KG1 (cell line): ENCODE results near the gene PIP4K2C.

Experiments
- DNase-seq: peaks from one replicate; lab custom pipeline; 2025; lab: John Stamatoyannopoulos, UW

Gene PIP4K2C

DNA sequence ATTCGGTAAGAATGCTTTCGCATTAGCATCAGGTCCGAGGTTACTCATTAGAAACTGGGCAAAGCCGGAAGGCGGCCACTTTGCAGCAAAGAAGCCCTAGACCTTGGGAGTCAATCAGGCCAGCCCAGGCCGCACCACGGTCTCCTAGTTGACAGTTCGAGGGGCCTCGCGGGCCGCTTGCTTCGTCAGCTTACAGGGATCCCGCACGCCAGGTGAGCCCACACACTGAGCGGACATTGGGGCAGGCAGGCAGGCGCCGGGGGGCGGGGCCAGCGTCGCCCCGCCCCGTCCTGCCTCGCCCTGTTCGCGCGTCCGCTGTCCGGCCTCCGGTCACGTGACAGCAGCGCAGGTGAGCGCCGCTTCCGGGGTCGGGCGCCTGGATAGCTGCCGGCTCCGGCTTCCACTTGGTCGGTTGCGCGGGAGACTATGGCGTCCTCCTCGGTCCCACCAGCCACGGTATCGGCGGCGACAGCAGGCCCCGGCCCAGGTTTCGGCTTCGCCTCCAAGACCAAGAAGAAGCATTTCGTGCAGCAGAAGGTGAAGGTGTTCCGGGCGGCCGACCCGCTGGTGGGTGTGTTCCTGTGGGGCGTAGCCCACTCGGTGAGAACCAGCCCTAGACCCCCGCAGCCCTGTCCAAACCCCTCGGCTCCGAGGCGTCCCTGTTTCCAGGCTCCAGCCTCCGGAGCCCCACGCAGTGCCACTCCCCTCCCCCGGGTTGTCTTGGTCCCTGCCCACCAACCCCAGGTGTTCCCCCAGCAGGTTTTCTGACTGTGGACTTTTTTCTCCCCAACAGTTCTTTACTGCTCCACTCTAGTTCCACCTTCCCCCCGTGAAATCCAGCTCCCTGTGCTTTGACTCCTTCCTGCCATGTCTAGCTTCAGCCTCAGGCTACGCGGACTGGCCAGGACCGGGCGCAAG, at the start of gene PIP4K2C:
Gene PIP4K2C (plus strand): TSS at position 329 of the 918 bp plus-strand sequence. CDS start 98 bp downstream, at position 427.
- no peak for DNase-seq

DNA sequence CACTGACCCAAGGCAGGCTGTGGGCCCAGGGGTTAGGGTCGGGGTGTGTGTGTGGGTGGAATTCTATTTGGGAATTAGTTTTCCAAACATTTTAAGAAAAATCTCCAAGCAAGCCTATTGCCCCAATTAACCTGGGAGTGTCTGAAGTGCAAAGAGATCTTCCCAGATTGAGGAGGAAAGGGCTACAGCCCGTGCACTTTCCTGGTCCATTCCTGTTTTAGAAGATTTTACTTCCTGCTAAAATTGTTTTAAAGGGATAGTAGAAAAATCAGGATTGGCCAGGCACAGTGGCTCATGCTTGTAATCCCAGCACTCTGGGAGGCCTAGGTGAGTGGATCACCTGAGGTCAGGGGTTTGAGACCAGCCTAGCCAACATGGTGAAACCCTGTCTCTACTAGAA, 49.3 kb upstream of the PIP4K2C start:
- no peak for DNase-seq

DNA sequence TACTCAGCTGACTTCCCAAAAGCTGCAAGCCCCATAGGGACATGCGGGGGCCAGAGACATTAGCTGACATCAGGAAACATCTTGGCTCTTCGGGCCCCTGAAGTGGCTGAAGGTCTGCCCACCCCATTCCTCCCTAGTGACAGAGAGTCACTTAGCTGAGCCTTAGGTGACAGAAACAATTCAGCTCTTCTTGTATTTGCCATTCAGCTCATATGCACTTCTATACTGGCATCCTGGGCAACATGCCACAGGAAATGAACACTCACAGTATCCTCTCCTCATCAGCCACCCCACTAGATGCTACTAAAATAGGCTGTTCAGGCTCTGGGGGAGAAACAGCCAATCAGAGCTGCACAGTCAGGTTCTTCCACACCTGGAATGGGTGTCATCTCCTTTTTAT, 47.4 kb upstream of the PIP4K2C start:
- no peak for DNase-seq

DNA sequence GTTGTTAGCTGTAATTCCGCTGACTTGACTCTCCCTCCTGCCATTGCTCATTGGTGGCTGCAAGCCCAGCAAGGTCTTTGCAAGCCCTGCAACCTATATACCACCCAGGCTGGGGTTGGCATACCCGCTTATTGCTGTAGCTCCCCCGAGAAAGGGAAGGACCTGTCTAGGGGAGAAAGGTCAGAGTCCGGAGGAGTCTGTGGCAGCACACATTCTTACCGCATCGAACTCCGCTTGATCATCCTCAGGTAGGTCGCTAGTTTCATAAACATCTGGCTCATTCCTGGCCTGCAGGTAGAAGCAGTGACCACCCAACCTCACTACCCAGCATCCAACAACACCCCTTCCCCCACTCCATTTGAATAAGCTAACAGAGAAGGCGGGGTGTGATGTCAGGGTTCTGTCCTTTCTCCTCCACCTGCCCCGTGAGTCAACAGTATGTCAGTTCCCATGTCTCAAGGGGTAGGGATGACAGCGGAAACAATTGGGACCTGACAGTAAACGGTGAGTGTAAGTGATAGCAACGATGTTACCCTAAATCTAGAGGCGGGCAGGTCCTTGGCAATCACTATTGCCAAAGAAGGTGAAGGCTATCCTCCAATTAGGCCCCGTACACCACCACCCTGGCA, 45.1 kb upstream of the PIP4K2C start:
- no peak for DNase-seq

DNA sequence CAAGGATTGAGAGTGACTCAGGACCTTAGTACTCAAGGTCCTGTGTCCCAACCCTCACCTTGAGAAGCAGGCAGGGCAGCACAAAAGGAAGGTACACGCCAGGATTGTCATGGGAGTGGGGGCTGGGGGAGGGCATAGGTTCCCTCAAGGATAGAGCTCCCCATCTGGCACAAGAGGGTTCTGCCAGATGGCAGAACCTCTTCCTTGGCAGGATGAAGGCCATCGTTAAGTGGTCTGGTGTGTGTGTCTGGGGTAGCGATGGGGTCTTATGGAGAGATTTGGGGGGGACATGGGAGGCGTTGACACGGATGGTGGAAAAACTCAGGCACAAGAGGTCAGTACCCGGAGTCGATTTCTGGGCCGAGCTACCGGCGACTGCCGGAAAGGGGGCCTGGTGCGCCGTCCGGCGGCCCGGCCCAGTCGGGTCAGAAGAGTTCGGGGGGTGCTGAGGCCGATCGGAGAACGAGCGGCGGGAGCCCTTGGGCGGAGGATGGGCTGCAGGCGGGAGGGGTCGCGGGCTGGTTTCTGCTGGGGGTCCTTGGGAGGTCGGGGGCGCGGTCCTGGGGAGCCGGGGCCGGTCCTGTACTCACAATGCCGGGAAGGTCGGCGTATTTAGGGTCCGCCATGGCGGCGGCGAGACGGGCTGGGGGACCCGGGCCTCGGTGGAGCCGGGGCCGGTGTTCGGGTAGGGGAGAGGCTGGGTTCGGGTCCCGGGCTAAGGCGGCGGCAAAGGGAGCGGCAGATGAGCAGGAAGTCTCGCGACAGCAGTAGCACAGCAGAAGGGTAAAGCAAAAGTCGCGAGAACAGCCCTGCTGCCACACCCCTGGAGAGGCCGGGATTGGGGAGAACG, 44.3 kb upstream of the PIP4K2C start, which contains the start of gene DCTN2:
Gene DCTN2 (minus strand): TSS at position 755 of the 850 bp plus-strand sequence. CDS start 129 bp downstream, at position 626.
- no peak for DNase-seq

DNA sequence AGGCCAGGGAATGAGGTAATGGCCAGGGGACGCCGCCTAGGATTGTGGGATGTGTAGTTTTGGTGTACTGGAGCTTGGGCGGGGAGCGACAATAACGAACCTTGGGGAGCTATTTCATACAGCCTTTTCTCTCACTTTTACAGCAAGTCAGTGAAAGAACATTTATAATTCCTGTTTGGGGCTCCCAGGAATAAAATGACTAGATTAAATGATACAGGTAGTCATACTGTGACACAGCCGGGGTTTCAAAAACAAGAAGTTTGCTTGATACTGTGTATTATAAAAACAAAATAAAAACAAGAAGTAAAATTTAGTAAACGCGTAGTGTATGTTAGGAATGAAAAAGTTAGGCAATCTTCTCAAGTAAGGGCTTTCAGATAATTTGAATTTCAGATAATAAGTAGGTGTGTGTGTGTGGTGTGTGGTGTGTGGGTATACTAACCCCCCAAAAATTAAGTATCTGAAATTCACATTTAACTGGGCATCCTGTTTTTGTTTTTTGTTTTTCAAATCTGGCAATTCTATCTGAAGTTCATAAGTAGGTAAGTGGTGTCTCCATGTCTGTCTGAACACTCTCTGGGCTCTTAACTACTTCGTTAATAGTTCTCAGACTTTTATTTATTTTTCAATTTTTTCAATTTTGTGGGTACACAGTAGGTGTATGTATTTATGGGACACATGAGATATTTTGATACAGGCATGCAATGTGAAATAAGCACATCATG, 43.5 kb upstream of the PIP4K2C start:
- DNase-seq, result peak; percentile 54

DNA sequence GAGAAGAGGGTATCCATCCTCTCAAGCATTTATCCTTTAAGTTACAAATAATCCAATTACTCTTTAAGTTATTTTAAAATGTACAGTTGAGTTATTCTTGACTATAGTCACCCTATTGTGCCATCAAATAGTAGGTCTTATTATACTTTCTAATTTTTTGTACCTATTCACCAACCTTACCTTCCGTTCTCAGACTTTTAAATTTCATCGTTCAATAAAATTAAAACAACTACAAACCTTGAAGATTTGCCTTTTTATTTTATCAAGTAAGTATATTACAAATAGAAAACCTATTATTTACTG, 43.0 kb upstream of the PIP4K2C start:
- DNase-seq, result no peak

DNA sequence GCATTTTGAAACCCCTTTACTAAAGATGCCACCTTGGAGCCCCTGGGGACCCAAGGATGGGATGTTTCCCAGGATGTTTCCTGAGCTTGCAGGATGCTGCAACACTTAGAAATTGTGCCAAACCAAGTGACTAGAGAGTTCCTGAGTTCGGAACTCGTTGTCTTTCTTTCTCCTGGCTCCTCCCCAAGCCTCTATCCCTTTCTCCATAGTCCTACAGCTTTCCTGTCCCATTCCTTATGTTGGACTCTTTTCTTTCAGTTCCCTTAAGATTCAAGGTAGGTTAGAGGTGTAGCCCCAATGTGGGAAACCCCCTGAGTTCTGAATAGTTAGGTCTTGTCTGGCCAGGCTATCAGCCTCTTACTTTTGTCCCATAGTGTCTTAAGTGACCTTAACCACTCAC, 42.5 kb upstream of the PIP4K2C start:
- no peak for DNase-seq

DNA sequence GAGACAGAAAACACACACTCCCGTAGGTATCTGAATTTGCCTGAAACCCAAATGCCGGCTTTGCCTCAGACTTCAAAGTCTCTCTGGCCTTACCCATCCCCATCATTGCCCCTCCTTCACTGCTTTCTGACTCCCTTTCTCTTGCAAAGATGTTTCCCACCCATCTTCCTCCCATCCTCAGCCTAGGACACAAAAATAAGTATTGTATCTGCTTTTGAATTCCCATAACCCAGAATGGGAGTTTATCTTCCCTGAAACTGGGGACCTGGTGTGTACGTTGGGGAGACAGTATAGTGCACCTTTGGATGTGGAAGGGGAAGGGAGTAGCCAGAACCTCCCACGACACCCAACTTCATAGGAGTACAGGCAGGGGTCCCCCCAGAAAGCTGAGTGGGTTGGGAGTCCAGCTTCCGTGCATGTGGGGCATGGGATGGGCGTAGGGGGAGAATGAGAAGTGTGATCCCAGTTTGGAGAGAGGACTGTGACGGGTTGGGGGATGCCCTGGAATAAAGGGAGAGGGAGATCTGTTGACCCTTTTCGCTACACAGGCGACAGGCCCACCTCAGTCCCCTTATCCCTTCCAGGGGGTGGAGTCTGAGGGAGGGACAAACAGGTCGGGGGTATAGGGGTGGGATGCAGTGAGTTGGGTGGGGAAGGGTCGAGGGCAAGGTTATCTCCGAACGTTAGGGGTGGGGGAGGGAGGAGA, 41.6 kb upstream of the PIP4K2C start:
- no peak for DNase-seq

DNA sequence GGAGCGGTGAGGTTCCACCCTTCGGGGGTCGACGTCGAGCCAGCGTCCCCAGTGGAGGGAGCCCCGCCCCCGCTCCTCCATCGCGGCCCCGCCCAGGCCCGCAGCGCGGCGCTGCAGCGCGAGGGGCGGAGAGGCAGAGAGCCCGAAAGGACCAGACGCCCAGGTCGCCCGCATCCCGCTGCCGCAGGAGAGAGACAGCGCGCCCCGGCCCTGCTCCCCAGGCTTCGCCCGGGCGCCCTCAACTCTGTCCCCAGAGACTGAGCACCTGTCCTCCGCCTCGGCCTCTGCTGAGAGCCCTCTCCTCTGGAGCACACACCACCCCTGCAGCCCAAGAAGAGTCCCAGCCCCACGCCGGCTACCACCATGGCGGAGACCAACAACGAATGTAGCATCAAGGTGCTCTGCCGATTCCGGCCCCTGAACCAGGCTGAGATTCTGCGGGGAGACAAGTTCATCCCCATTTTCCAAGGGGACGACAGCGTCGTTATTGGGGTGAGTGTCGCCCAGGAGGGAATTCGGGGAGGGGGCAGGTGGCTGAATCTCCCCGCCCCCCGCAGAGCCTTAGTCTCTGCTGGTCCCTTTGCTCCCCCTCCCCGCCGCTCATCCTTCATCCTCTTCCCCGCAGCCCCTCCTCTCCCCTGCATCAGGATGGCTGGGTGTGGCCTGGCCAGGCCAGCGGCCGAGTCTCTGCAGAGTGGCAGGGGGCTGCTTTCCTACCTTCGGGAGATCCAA, 40.9 kb upstream of the PIP4K2C start, which contains the start of gene KIF5A:
Gene KIF5A (plus strand): TSS at position 136 of the 732 bp plus-strand sequence. CDS start 228 bp downstream, at position 364.
- DNase-seq, result no peak

DNA sequence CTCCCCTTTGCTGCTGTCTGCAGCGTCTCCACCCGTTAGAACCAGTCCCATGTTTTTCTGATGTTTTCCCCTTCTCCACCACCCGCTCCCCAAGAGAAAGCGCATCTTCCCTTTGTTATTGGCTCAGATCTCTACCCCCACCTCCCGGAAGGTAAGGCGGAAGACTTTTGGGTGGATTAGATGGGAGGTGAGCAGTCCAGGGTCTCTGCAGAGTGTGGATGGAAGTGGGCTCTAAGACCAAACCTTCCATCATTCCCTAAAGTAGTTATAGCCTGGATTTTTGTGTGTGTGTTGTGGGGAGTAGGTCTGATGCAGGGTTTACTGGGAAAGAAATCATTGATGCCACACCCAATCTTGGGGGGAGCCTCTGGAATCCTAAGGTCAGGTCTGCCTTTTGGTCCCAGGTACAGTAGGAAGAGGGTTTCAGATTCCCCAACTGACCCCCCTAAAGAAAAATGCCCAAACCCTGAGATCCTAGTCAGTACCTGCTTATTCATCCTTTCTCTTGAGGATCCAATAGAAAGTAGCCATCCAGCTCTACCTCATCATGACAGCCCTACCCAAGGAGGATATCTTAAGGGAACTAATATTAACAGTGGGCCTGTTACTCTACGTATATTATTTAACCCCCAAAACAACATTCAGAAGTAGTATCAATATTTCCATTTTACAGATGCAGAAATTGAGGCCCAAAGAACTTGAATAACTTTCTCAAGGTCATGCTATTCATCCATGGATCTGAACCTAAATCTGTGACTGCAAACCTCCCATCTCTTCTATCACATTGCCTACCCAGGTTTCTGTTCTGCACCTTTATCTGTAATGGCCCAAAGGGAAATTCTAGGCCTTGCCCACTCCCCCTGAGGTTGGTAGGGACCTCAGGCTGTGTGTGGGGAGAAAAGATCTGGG, 40.1 kb upstream of the PIP4K2C start:
- no peak for DNase-seq

DNA sequence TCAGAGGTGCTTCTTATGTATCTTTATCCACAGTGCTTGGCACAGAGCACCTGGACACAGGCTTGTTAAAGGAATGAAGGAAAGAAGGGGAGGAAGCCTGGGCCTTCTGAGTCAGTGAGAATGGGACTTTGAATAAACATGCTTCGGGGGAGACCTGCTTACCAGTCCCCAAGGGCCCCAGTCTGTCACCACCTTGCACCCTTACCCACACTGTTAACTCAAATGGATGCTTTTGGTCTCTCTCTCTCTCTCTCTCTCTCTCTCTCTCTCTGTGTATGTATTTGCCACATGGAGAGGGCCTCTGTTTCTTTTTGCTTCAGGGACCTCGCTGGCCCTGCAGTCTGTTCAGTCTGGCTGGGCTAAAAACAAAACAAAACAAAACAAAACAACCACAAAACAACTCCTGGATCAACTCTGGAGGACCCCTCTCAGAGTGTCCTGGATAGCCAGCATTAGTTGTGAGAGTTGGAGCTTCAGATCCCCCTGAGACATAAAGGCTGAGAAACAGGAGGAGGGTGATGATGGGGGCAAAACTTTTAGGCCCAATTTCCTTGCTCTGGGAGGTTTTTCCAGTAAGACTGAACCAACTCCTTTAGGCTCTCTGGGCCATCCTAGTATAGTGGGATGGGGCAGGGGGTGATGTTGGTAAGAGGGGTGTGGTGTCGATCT, 39.2 kb upstream of the PIP4K2C start:
- no peak for DNase-seq

DNA sequence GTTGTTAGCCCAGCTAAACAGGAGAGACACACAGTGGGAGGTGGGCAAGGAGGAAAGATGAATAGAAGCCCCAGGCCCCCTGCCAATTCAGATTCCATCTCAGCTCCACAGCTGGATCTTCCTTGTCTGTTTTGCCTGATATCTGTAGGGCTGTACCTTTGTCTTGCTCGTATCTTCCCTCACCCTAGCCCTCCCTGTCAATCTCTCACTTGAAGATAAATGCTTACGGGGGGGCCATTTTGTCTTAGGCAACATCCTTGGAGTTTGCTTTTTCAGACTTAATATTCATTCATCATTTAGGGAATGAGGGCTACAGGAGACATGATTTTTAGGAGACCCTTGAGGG, 38.7 kb upstream of the PIP4K2C start:
- DNase-seq, result no peak

DNA sequence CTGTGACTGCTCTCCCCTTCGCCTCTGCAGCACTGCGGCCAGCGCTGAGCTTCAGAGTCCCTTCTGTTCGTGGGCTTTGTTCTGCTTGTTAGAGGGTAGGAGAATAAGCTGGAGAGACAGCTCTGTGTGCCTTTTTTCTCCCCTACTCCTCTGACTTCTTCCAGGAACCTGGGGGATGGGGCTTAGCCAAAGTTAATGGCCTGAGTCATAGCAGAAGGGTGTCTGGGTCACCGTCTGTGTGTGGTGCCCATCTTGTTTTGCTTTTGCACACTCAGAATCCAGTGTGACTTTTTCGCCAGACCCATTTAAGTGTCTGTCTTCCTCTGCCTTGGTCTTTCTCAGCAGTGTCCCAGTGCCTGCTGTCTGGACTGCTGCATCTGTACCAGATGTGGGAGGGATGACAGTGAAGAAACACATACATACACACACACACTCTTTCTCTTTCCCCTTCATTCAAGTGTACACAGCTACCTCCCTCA, 38.1 kb upstream of the PIP4K2C start:
- no peak for DNase-seq

DNA sequence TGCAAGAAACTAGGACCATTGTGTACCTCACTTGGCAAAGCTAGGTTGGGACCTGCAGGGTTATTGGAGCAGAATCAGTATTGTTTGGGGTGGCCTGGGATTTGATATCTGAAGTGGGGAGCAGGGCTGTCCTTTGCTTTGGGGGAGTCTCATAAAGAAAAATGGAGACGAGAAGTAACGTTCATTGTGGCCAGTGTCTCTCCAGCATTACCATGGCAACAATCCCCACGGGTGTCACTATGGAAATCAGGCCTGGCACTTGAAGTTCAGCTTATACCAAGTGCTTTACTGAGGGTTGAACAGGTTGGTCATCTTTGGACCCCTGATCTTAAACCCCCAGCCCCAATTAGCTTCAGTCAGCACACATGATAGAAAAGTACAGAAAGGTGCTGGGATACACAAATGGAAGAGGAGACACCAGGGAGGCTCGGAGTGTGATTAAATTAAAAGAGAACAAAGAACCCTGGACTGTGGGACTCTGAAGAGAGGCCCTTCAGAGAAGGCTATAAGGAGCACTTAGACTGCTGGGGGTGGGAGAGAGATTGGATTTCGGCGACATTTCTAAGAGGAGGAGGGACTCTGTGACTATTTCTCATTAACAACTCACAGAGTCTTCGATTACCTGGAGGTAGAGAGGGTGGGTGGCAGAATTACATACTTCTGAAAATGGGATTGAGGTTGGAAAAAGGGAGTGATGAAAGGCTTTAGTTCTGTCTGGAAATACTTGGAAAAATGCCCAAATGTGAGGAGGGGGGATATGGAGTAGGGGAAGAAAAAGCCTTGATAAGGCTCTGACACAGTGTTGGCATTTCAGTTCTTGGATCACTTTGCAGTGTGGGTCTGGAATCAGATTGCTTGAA, 37.4 kb upstream of the PIP4K2C start:
- no peak for DNase-seq

DNA sequence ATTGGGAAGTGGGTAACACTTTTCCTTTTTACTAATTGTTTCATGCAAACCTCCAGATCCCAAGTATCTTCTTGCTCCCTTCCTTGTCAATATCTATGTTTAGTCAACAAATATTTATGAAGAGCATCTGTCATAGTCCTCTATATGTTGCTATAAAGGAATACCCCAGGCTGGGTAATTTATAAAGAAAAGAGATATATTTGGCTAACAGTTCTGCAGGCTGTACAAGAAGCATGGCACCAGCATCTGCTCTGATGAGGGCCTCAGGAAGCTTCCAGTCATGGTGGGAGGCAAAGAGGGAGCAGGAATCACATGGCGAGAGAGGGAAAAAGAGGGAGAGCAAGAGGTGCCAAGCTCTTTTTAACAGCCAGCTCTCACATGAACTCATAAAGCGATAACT, 36.5 kb upstream of the PIP4K2C start:
- DNase-seq, result no peak

DNA sequence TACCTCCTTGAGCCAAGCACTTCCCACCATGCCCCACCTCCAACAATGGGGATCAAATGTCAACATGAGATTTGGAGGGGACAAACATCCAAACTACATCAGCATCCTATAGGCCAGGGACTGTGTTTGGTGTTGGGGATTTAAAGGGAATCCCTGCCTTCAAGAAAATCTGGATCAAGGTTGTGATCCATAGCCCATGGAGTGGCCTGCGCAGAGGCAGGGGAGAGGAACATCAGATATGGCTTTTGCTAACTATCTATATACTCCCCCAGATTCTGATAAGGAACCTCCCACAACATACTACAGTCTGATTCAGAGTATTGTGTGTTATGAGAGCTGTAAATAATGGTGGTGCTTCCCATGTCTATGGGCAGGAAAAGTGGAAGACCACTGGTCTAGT, 36.1 kb upstream of the PIP4K2C start:
- DNase-seq, result no peak

DNA sequence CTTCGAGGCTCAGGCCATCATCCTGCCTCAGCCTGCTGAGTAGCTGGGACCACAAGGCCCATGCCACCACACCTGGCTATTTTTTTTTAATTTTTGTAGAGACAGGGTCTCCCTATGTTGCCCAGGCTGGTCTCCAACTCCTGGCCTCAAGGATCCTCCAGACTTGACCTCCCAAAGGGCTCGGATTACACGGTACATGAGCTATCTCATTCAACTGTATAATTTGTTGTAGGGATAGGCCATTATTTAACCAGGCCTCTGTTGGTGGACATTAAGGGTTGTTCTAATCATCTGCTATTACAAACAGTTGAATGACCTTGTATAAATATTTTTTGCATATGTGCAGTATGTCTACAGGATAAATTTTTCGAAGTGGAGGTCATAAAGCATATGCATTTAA, 32.1 kb upstream of the PIP4K2C start:
- DNase-seq, result no peak
